ENCODE data around the gene CLPTM1L. TPM values are rescaled to one million over a fixed set of nuclear protein-coding genes. Genes with fewer than 3 reads are reported as not detected.
"Not testable (repeated sequence)": the region's sequence is repeated elsewhere in the genome, so short reads cannot be mapped to it uniquely, and the experiment has no call there.

CLPTM1L gene
- total RNA-seq, 3 donors from 2014 or later, result 86.6 to 101 (median 97.6) TPM

GRCh38 chr5:1292139-1292538, 52.8 kb downstream of the CLPTM1L start:
- intact Hi-C loops (cut with DNase I, micrococcal nuclease), result no loop called here
- TF ChIP-seq, protein P1, sequence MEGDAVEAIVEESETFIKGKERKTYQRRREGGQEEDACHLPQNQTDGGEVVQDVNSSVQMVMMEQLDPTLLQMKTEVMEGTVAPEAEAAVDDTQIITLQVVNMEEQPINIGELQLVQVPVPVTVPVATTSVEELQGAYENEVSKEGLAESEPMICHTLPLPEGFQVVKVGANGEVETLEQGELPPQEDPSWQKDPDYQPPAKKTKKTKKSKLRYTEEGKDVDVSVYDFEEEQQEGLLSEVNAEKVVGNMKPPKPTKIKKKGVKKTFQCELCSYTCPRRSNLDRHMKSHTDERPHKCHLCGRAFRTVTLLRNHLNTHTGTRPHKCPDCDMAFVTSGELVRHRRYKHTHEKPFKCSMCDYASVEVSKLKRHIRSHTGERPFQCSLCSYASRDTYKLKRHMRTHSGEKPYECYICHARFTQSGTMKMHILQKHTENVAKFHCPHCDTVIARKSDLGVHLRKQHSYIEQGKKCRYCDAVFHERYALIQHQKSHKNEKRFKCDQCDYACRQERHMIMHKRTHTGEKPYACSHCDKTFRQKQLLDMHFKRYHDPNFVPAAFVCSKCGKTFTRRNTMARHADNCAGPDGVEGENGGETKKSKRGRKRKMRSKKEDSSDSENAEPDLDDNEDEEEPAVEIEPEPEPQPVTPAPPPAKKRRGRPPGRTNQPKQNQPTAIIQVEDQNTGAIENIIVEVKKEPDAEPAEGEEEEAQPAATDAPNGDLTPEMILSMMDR (IDR thresholded peaks at IDR 0.05), result no peak

GRCh38 chr5:1291611-1292080, 53.3 kb downstream of the CLPTM1L start:
- intact Hi-C loops (cut with DNase I, micrococcal nuclease), result no loop called here
- DNase-seq, result peak; percentile 66 to 77 (median 73)
- H3K4me1 ChIP-seq (ENCODE audit: low read depth), result peaks cover 14% of the 10 kb centered on the region
- no peaks in the 10 kb centered on the region for H3K9me3 ChIP-seq
- peak; percentile 74 for ATAC-seq
- TF ChIP-seq, protein P1 (IDR thresholded peaks at IDR 0.05), result no peak
- H3K4me3 ChIP-seq, result no peak overlapping the region
- H3K36me3 ChIP-seq (ENCODE audit: low read depth), result no peaks in the 10 kb centered on the region

More at GRCh38 chr5:1292139-1292538, 52.8 kb downstream of the CLPTM1L start:
- DNase-seq, result peak in 1 of 3 donors; percentile 37
- peak; percentile 68 for ATAC-seq
- Histone ChIP-seq H3K36me3 (ENCODE audit: low read depth) (no peaks in the 10 kb centered on the region), H3K4me3 (no peak overlapping the region), H3K4me1 (ENCODE audit: low read depth) (peaks cover 14% of the 10 kb centered on the region), H3K9me3 (no peaks in the 10 kb centered on the region)

DNA sequence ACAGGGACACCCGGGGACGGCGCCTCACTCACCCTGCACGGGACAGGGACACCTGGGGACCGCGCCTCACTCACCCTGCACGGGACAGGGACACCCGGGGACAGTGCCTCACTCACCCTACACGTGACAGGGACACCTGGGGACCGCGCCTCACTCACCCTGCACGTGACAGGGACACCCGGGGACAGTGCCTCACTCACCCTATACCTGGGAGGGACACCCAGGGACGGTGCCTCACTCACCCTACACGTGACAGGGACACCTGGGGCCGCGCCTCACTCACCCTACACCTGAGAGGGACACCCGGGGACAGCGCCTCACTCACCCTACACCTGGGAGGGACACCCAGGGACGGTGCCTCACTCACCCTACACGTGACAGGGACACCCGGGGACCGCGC, 53.9 kb downstream of the CLPTM1L start:
- peak in 2 of 3 donors; percentile 53 to 60 for DNase-seq
- H3K4me3 ChIP-seq; H3K36me3 ChIP-seq (ENCODE audit: low read depth); H3K9me3 ChIP-seq; intact Hi-C loops (cut with DNase I, micrococcal nuclease); ATAC-seq: not testable (repeated sequence)
- peaks cover 14% of the 10 kb centered on the region for H3K4me1 ChIP-seq (ENCODE audit: low read depth)

DNA sequence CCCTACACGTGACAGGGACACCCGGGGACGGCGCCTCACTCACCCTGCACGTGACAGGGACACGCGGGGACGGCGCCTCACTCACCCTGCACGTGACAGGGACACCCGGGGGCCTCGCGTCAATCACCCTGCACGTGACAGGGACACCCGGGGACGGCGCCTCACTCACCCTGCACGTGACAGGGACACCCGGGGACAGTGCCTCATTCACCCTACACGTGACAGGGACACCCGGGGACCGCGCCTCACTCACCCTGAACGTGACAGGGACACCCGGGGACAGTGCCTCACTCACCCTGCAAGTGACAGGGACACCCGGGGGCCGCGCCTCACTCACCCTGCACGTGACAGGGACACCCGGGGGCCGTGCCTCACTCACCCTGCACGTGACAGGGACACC, 55.3 kb downstream of the CLPTM1L start:
- peaks cover 11% of the 10 kb centered on the region for H3K4me1 ChIP-seq (ENCODE audit: low read depth)
- peak in 1 of 3 donors; percentile 17 for DNase-seq
- H3K4me3 ChIP-seq; ATAC-seq; H3K9me3 ChIP-seq; intact Hi-C loops (cut with DNase I, micrococcal nuclease); H3K36me3 ChIP-seq (ENCODE audit: low read depth): not testable (repeated sequence)

DNA sequence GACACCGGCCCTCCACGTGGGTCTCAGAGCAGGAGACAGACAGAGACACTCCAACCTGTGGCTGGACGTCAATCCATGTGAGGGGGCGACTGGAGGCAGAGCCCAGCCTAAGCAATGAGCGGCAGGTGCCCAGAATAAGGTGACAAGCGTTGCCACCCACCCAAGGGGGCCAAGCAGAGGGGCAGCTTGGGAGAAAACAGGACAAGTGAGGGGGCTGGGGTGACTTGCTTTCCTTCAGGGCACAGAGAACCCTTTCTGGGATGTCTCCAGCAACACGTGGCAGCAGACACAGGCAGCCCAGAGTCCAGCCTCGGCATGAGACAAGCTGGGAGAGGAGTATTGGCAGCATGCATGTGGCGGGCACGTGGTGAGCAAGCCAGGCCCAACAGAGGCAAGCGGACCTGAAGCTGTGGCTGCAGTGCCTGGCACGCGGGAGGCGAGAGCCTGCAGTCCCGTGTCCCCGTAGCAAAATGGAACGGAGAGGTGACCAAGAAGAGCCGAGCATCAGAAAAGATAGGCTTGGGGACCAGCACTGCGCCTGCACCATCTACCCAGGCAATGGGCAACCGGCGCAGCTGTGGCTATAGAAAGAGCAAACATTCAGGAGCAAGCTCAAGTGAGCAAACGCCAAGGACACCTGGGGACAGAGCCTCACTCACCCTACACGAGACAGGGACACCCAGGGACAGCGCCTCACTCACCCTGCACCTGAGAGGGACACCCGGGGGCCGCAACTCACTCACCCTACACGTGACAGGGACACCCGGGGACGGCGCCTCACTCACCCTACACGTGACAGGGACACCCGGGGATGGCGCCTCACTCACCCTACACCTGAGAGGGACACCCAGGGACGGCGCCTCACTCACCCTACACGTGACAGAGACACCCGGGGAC, 56.2 kb downstream of the CLPTM1L start:
- H3K9me3 ChIP-seq, result no peaks in the 10 kb centered on the region
- no peak overlapping the region for H3K4me3 ChIP-seq
- DNase-seq (peak in 1 of 3 donors; percentile 16), ATAC-seq (no peak)
- TF ChIP-seq, protein P1 (IDR thresholded peaks at IDR 0.05), result no peak
- intact Hi-C loops (cut with DNase I, micrococcal nuclease), result no loop called here
- no peaks in the 10 kb centered on the region for H3K36me3 ChIP-seq (ENCODE audit: low read depth)
- peaks cover 5% of the 10 kb centered on the region for H3K4me1 ChIP-seq (ENCODE audit: low read depth)

GRCh38 chr5:1285883-1286291, 59.0 kb downstream of the CLPTM1L start:
- intact Hi-C loops (cut with DNase I, micrococcal nuclease), result no loop called here
- ATAC-seq (no peak), DNase-seq (peak in 1 of 3 donors; percentile 7)
- TF ChIP-seq, protein P1 (IDR thresholded peaks at IDR 0.05), result no peak
- Histone ChIP-seq H3K4me3 (no peak overlapping the region), H3K36me3 (ENCODE audit: low read depth) (no peaks in the 10 kb centered on the region), H3K4me1 (ENCODE audit: low read depth) (no peaks in the 10 kb centered on the region), H3K9me3 (no peaks in the 10 kb centered on the region)

Data from mucosa of descending colon (tissue), 3 donors.